MCF 10A (cell line): Measurements from ENCODE around the gene LAPTM5. TPM values are rescaled to one million over a fixed set of nuclear protein-coding genes. Genes with fewer than 3 reads are reported as not detected.
"Not testable (repeated sequence)": the region's sequence is repeated elsewhere in the genome, so short reads cannot be mapped to it uniquely, and the experiment has no call there.

Experiments
- BruUV-seq: library from RNA; stranded (reverse); fragments of 400-500 nt; replicated peaks from 2 replicates; lab custom pipeline; 2021; lab: Mats Ljungman, UMichigan
- CTCF ChIA-PET: fragments of 300-600 bp; sonication (Branson Sonifier 250); formaldehyde crosslinking; extraction: SDS; loops from one replicate; lab custom pipeline; 2021; ENCODE audit warnings: antibody characterized with exemption, inconsistent platforms; lab: Yijun Ruan, JAX
- POLR2A ChIA-PET: fragments of 300-600, 350-650 bp; sonication (Branson Sonifier 250); formaldehyde crosslinking; extraction: SDS; loops from one replicate; lab custom pipeline; 2020; ENCODE audit warnings: antibody characterized with exemption, inconsistent platforms; lab: Yijun Ruan, JAX
- DNase-seq: peaks from one replicate; pipeline ENCODE4 v3.0.0-alpha.2; 2018; ENCODE audit not compliant: unreplicated experiment
- H3K27ac Mint-ChIP-seq: one replicate; pipeline ENCODE4 v1.8.0; 2022; ENCODE audit warnings: mild to moderate bottlenecking, low read depth, mixed read lengths; ENCODE audit not compliant: unreplicated experiment
- H3K27me3 Mint-ChIP-seq: one replicate; pipeline ENCODE4 v1.8.0; 2022; ENCODE audit warnings: mixed read lengths; ENCODE audit not compliant: insufficient read depth, unreplicated experiment
- H3K36me3 Mint-ChIP-seq: one replicate; pipeline ENCODE4 v1.8.0; 2022; ENCODE audit warnings: mild to moderate bottlenecking, moderate library complexity, mixed read lengths; ENCODE audit not compliant: insufficient read depth, unreplicated experiment
- H3K4me1 Mint-ChIP-seq: one replicate; pipeline ENCODE4 v1.8.0; 2022; ENCODE audit warnings: mixed read lengths; ENCODE audit not compliant: insufficient read depth, unreplicated experiment
- H3K4me3 Mint-ChIP-seq: one replicate; pipeline ENCODE4 v1.8.0; 2022; ENCODE audit warnings: mild to moderate bottlenecking, moderate library complexity, mixed read lengths; ENCODE audit not compliant: unreplicated experiment
- H3K9me3 Mint-ChIP-seq: one replicate; pipeline ENCODE4 v1.8.0; 2022; ENCODE audit warnings: mixed read lengths; ENCODE audit not compliant: unreplicated experiment
- intact Hi-C: fragments of 100-400 bp; cut with micrococcal nuclease; formaldehyde crosslinking; loops from 2 replicates; pipeline ENCODE4 v1.14.1; 2022
- total RNA-seq: library from RNA; stranded (reverse); gene quantifications from 2 replicates; pipeline ENCODE4 v1.2.3, GENCODE V29; 2022
- TF ChIP-seq, protein P1 (sequence below): fragments of 200-600 bp; IDR thresholded peaks from one replicate; pipeline ENCODE4 v1.8.0; 2022; ENCODE audit warnings: antibody characterized with exemption, mild to moderate bottlenecking; ENCODE audit not compliant: unreplicated experiment

Gene LAPTM5
- total RNA-seq, 1 experiment from 2014 or later: 15.9 TPM

DNA sequence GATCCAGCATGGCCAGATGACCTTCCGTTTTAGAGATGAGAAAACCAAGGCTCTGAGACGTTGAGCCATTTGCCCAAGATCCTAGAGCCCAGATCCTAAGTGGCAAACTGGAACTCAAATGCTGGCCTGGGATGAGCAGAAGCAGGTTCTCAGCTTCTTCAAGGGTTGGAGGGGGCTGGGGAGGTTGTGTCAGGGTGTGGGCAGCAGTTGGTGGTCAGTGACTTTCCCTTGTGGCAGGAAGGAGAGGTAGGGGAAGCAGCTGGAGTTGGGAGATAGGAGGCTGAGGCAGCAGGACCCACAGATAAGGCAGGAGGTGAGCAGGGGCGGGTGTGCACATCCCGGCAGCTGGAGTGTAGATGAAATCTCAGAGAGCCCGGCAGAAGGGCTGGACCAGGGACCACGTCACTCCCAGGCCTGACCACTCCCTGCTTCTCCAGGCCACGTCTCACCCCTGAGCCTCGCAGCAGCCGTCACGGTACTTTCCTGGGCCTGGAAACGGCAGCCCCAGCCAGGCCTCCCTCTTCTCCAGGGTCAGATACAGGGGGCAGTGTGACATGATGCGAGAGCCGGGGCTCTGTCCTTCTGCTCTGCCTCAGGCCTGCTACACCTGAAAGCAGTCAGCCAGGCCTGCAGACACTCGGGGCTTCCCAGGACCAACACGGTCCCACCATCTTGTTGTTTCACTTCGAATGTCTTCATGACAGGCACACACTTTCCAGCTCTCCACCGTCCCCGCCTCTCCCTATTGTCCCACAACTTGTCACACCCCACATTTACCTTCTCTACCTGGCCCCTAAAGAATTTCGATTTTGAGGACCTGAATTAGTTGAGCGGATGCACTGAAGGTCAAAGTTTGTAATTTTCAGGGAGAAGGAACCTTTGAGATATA lies 11.5 kb upstream of the LAPTM5 start:
- no TSS peak for BruUV-seq
- Mint-ChIP-seq H3K4me1 (peaks cover 4% of the 10 kb centered on the region), H3K27ac (peak overlapping the region; percentile 75), H3K9me3 (no peaks in the 10 kb centered on the region), H3K4me3 (no peak overlapping the region), H3K36me3 (peaks cover 35% of the 10 kb centered on the region), H3K27me3 (no peaks in the 10 kb centered on the region)
- TF ChIP-seq, protein P1, sequence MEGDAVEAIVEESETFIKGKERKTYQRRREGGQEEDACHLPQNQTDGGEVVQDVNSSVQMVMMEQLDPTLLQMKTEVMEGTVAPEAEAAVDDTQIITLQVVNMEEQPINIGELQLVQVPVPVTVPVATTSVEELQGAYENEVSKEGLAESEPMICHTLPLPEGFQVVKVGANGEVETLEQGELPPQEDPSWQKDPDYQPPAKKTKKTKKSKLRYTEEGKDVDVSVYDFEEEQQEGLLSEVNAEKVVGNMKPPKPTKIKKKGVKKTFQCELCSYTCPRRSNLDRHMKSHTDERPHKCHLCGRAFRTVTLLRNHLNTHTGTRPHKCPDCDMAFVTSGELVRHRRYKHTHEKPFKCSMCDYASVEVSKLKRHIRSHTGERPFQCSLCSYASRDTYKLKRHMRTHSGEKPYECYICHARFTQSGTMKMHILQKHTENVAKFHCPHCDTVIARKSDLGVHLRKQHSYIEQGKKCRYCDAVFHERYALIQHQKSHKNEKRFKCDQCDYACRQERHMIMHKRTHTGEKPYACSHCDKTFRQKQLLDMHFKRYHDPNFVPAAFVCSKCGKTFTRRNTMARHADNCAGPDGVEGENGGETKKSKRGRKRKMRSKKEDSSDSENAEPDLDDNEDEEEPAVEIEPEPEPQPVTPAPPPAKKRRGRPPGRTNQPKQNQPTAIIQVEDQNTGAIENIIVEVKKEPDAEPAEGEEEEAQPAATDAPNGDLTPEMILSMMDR: no peak
- POLR2A ChIA-PET: interaction anchor here (0.6 to 2.1 kb wide), 6 partner anchors 9 to 1618 kb away, joined by 3 to 10 read pairs (median 3); no protein-coding TSS in a partner anchor
- CTCF ChIA-PET: interaction anchor here (0.6 to 1.8 kb wide), 3 partner anchors 10 to 51 kb away, joined by 3 to 5 read pairs (median 4); no protein-coding TSS in a partner anchor
- intact Hi-C loops: no loop called here
- DNase-seq: no peak

DNA sequence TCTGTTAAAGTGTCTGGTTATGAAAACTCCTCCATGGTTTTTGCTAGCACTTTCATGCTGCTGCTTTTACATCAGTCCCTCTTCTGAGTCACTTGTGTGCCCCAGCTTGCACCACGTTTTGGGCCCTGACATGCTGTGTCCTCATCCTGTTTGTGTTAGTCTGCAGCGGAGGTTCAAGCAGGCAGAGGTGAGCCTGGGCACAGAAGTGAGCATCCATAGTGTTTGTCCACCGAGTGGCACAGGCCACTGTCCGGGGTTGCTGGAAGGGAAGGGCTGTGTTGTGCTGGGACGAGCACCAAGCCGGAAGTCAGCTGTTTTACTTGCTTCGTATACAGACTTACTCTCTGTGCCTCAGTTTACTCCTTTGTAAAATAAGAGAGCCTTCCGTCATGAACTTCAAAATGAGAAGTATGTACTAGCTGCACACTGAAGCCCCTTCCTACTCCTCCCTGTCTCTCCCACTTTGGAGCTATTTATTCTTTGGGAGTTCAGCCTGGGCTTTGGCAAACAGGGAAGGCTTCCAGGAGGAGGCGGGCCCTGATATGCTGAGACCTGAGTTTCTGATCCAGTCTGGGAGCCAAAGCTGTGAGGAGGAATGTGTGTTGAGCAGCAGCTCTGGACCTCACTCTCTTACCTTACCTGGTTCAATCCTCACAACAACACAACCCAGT lies 10.7 kb upstream of the LAPTM5 start:
- BruUV-seq: no TSS peak

DNA sequence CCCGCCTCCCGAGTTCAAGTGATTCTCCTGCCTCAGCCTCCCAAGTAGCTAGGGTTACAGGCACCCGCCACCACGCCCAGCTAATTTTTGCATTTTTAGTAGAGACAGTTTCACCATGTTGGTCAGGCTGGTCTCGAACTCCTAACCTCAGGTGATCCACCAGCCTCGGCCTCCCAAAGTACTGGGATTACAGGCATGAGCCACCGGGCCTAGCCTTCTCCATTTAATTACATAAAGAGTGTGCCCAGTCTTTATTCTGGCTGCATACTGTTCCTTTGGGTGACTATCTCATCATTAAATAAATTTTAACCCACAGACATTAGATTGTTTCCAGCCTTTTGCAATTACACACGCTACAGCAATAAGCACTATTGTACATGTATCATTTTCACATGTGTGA lies 9.4 kb upstream of the LAPTM5 start:
- H3K27ac Mint-ChIP-seq, DNase-seq, H3K9me3 Mint-ChIP-seq, intact Hi-C loops, BruUV-seq, H3K27me3 Mint-ChIP-seq, POLR2A ChIA-PET, H3K4me3 Mint-ChIP-seq: not testable (repeated sequence)
- peaks cover 11% of the 10 kb centered on the region for H3K4me1 Mint-ChIP-seq
- peaks cover 23% of the 10 kb centered on the region for H3K36me3 Mint-ChIP-seq
- CTCF ChIA-PET: interaction anchor here (1.0 kb wide), 1 partner anchor 24 kb away, joined by 3 read pairs; no protein-coding TSS in a partner anchor

More for the DNA sequence above, 10.7 kb upstream of the LAPTM5 start:
- intact Hi-C loops: no loop called here
- ChIA-PET CTCF (interaction anchor here (0.6 to 1.8 kb wide), 3 partner anchors 11 to 50 kb away, joined by 3 to 5 read pairs (median 4); no protein-coding TSS in a partner anchor), POLR2A (interaction anchor here (0.6 to 2.1 kb wide), 4 partner anchors 9 to 1617 kb away, joined by 3 to 10 read pairs (median 3); no protein-coding TSS in a partner anchor)
- Mint-ChIP-seq H3K4me3 (no peak overlapping the region), H3K27ac (no peak overlapping the region), H3K27me3 (no peaks in the 10 kb centered on the region), H3K9me3 (no peaks in the 10 kb centered on the region), H3K4me1 (peaks cover 5% of the 10 kb centered on the region), H3K36me3 (peaks cover 32% of the 10 kb centered on the region)
- TF ChIP-seq, protein P1: no peak
- no peak for DNase-seq

DNA sequence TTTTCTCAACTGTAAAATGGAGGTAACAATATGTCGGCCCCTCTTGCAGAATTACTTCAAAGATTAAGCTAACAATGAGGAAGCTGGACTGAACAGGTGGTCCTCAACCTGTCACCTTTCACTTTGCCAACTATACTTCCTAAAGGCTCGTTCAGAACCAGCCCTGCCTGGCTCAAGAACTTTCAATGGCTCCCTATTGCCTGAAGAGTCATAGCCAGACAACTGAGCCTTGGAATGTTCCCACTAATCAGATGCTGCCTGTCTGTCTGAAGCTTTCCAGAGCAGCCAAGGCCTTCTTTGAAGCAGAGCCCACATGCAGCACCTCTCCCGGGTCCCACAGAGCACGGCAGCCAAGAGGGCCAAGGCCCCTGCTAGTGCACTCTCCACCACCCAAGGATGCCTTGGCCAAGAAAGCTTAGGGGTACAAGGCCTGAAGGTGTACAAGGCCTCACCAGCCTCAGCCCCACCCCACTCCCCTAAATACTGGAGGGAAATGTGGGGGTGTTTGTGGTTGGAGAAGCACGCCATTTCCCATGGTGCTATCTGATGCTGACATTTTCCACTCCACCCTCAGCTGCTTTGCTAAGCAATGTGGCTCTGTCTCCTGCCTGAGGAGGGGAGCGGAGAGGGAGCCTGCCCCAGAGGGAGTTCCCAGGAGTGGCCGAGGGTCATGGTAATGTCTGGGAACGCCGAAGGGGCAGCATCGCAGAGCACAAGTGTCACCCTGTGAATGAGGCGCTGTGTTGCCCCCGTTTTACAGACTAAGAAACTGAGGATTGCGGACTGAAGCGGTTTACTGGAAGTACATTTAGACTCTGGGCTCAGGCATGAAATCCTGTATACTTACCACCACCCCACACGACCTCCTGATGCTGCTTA lies 8.2 kb upstream of the LAPTM5 start:
- CTCF ChIA-PET: interaction anchor here (1.0 to 1.7 kb wide), 2 partner anchors 11 to 23 kb away, joined by 3 read pairs; no protein-coding TSS in a partner anchor
- POLR2A ChIA-PET: interaction anchor here (0.7 kb wide), 2 partner anchors 8 to 199 kb away, joined by 3 read pairs; no protein-coding TSS in a partner anchor
- Mint-ChIP-seq H3K36me3 (peaks cover 17% of the 10 kb centered on the region), H3K4me1 (peaks cover 11% of the 10 kb centered on the region), H3K27ac (no peak overlapping the region), H3K4me3 (no peak overlapping the region), H3K27me3 (no peaks in the 10 kb centered on the region), H3K9me3 (no peaks in the 10 kb centered on the region)
- TF ChIP-seq, protein P1: no peak
- no peak for DNase-seq
- BruUV-seq: no TSS peak
- intact Hi-C loops: no loop called here
